ENCODE measurements around the gene DLG2.

- TF ChIP-seq CTCF (IDR thresholded peaks at IDR 0.05): no peak
- TF ChIP-seq ZFX (IDR thresholded peaks at IDR 0.05; ENCODE audit: borderline replicate concordance): no peak
These were observed 875.8 kb downstream of the DLG2 start for GRCh38 chr11:84751371-84751770.

Data from 22Rv1 (cell line).